Endometrial microvascular endothelial cells (primary cell): ENCODE measurements around the gene PLCD4. TPM values are rescaled to one million over a fixed set of nuclear protein-coding genes. Genes with fewer than 3 reads are reported as not detected.

ENCODE experiments used
- in situ Hi-C: cut with HindIII; loops from 2 replicates; pipeline ENCODE4 v1.10.0; 2017; ENCODE audit warnings: low sequenced_read_pairs, low pct_unique_long_range_greater_than_20kb; ENCODE audit errors: inconsistent ontology term
- total RNA-seq: library from RNA; depleted of rRNA; stranded (reverse); fragments of >200 nt; gene quantifications from one replicate; pipeline ENCODE4 v1.2.3, GENCODE V29; 2015; ENCODE audit errors: inconsistent ontology term

PLCD4 gene
- total RNA-seq, 1 donor from 2014 or later = 2.0 TPM

DNA sequence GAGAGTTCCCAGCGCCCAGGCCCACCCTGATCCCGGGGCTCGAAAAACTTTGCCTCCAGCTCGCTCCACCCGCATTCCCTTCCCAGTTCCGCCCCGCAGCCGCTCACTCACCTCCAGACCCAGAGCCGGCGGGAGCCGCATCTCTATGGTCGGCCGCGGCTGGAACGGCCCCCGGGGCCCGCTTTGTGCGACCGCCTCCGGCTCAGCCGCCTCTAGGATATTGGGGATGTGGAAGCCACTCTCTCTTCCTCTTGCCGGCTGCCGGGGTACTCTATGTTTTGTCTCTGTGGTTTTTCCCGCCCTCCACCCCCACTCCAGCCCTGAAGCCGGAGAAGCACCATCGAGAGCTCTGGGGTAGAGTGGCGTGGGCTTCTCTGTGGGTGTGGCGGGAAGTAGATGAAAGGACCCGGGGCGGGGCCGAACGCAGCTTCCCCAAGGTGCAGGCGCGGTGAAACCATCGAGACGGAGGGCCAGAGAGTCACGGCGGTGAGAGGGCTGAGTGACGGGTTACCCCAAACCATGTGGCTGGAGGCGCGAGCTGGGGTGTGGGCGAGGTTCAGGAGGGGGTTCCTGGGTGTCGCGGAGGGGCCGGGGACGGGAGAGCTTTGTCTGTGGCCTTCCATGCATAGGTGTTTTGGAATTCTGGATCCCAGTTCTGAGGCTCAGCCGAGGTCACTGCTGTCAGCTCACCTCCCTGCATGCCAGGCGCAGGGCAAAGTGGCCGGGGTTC lies 51.7 kb downstream of the PLCD4 start, which contains the start of the genes BCS1L and ZNF142:
Gene BCS1L (plus strand): TSS at position 426 of the 730 bp plus-strand sequence. CDS start 1,305 bp downstream, outside the sequence.
Gene ZNF142 (minus strand): TSS at position 366 of the 730 bp plus-strand sequence. CDS start 3,194 bp downstream, outside the sequence.
- in situ Hi-C loops = no loop called here

DNA sequence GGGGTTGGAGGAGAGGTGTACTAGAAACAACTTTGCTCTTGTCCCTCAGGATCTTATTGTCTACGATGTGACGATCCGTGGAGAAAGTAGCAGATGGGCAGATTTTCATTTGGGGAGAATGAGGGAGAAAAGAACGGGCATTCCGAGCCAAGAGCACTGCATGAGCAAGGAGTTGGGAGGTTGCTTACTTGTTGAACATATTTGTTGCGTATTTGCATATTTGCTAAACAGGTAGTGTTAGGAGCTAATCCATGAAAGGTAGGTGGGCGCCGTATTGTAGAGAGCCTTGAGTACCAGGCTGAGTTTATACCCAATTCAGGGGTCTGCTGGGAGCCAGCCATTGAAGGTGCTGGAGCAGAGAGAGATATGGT lies 52.3 kb downstream of the PLCD4 start:
- in situ Hi-C loops = no loop called here

DNA sequence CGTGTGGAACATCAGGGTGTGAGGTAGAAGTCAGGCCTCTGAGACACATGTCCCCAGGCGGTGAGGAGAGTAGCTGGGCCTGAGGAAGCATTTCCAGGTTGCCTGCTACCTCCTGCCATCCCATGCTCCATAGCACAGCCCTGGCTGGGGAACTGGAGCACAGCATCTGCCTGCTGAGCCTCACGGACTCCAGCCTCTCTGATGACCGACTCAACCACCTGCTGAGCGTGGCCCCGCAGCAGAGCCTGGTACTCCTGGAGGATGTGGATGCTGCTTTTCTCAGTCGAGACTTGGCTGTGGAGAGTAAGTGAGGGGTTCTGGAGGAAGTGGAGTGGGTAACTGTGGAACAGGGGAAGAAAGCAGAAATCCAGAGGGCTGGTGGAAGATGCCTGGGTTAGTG lies 54.7 kb downstream of the PLCD4 start:
- in situ Hi-C loops = no loop called here

DNA sequence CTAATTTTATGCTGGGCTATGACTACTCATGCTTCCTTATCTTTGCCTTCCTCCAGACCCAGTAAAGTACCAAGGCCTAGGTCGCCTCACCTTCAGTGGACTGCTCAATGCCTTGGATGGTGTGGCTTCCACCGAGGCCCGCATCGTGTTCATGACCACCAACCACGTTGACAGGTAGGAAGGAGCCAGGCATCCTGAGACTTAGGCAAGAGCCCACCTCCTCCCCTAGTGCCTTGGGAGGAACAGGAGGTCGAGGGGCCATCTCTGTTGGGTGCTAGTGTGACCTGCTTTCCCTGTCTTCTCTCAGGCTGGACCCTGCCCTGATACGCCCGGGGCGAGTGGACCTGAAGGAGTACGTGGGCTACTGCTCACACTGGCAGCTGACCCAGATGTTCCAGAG lies 55.1 kb downstream of the PLCD4 start:
- in situ Hi-C loops = no loop called here

DNA sequence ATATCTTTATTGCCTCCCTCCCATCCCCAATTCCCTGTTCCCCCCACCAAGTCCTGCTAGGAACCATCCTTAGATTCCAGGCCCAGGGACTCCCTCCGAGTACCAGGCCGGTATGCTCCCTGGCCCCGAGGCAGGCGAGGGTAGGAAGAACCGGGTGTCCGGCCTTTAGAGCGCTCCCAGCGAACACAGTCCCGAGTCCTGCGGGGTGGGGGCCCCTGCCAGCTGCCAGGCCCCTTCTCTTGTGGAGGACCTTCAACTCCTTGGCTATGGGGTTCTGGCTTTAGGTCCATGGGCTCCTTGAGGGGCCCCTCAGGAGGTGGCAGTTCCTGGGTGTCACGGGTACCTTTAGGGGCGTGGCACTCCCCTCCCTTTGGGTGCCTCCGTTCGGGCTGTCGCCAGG lies 56.2 kb downstream of the PLCD4 start:
- in situ Hi-C loops = no loop called here

DNA sequence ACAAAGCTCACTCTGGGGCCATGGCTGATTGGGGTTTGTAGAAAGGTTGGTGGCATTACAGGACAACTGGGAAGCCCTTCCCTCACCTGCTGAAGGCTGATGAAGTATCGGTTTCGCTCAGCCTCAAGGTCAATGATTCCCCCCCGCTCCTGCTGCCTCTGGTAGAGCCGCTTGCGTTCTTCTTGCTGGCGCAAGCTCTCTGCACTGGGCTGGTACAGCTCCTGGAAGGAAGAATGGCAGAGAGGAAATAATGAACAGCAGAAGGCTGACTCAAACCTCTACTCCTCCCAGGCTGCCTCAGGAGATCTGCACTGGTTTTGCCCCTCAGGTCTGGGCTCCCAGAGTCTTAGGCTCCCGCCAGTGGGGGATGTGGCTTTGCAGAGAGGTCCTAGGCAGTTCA lies 57.0 kb downstream of the PLCD4 start:
- in situ Hi-C loops = no loop called here

DNA sequence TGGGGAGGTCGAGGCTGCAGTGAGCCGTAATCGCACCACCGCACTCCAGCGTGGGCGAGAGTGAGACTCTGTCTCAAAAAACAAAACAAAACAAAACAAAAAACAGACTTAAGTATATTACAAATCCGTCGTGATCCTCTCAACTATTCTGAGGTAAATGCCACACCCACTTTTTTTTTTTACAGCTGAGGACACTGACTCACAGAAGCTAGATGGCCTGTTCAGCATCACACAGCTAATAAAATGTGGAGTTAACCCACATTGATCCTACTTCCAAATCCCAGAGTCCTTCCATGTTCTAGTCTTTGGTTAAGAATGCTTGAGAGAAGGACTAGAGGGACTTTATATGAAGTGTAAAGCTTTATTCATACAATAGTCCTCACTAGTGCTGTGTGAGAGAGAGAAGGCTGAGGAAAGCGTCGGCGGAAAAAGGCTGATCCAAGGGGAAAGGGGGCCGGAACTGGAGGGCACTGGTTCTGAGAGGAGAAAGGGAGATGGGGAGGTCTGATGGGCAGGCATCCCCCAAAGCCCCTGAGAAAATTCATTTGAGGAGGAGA lies 63.5 kb downstream of the PLCD4 start:
- in situ Hi-C loops = no loop called here

DNA sequence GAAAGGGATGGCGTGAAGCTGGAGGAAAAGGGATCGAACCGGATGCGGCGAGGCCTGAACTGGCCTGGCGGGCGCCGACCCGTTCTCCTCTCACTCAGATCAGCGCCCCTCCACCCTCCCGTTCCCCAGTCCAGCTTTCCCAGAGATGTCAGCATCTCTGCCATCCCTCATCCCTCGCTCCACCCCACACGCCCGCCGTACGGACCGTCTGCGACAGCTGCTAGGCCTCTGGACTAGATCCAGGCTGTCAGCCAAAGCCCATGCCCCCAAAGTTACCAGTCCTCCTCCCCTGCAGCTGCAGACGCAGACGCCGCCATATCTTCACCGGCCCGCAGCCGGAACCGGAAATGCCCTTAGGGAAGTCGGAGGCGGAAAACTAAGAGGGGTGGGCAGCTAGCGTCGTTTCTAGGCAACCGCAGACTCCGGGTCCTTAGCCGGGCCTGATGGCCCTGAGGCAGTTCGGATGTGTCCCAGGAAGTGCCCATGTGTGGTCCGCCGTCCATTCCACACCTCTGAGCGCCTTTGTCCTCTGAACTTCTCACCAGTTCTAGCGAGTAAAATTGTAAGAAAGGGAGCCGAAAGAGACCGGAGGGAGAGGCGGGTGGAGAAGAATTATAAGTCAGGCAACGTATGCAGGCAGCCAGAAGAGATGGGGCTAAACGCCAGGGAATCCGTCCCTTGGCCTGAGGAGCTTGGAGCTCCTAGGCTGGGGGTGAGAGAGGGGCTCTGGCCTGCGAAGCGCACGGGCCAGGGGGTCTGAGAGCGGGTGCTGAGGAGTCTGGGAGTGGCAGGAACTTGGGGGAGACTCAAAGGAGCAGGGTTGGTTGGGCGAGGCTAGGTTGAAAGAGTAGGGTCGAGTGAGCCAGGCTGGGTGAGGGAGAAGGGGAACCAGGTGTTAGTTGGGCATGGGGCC lies 64.2 kb downstream of the PLCD4 start, which contains the start of the genes RNF25 and STK36:
Gene RNF25 (minus strand): TSS at position 349 of the 913 bp plus-strand sequence. CDS start 32 bp downstream, at position 317.
Gene STK36 (plus strand): TSS at position 433 of the 913 bp plus-strand sequence. CDS start 744 bp downstream, outside the sequence.
- in situ Hi-C loops = no loop called here

DNA sequence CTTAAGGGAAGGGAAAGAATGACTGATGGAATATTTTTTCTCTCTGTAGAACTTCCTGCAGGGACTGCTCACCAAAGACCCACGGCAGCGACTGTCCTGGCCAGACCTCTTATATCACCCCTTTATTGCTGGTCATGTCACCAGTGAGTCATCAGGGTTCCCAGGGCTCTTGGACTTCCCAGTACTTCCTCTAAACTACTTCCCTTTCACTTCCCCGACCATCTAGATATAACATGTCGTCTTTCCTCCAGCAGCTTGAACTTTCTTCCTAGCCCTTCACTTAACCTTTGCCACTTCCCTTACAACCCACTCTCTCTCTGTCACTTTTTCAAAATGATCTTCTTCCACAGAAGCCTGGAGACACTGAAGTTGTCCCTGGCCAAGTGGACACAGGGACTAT lies 71.4 kb downstream of the PLCD4 start:
- in situ Hi-C loops = no loop called here

DNA sequence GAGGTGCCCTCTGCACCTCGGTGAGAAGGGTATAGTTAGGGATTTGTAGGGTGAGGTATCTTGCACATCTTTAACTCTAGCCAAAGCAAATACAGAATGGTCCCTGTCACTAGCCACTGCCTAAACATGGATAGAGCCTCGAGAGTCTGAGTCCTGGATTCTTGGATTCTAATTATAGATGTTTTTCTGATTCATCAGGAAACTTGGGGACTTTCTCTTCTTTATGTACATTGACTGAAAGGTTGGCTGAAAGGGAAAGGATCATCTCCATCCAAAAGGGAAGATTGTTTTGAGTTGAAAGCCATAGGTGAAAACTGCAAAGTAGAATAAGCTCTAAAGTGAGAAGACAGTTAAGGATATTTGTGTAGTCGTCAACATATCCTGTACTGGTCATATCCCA lies 72.4 kb downstream of the PLCD4 start:
- in situ Hi-C loops = no loop called here

Other genes with a start within 250 kb of the PLCD4 start
- gene SLC11A1, start 225.6 kb upstream of the PLCD4 start, total RNA-seq = not detected
- 76.4 TPM for gene CTDSP1, start 208.0 kb upstream of the PLCD4 start, total RNA-seq
- gene VIL1, start 188.8 kb upstream of the PLCD4 start, total RNA-seq = not detected
- 11.2 TPM for gene USP37, start 39.5 kb upstream of the PLCD4 start, total RNA-seq
- gene CNOT9, start 39.1 kb upstream of the PLCD4 start, total RNA-seq = 49.9 TPM
- 17.2 TPM for gene ZNF142, start 51.7 kb downstream of the PLCD4 start, total RNA-seq
- 51.5 TPM for gene BCS1L, start 51.8 kb downstream of the PLCD4 start, total RNA-seq
- gene RNF25, start 64.1 kb downstream of the PLCD4 start, total RNA-seq = 30.7 TPM
- 34.1 TPM for gene STK36, start 64.2 kb downstream of the PLCD4 start, total RNA-seq
- gene TTLL4, start 102.9 kb downstream of the PLCD4 start, total RNA-seq = 24.1 TPM
- 5.9 TPM for gene CYP27A1, start 174.2 kb downstream of the PLCD4 start, total RNA-seq
- not detected for gene PRKAG3, start 223.9 kb downstream of the PLCD4 start, total RNA-seq